ENCODE data around the gene SLC9A8.

- no peak for TF ChIP-seq EP300 (conservative IDR thresholded peaks at IDR 0.05; ENCODE audit: poor library complexity, severe bottlenecking)
- TF ChIP-seq CTCF (IDR thresholded peaks at IDR 0.05; ENCODE audit: poor library complexity, severe bottlenecking), result no peak
- no peak for TF ChIP-seq EZH2 (IDR thresholded peaks at IDR 0.05; ENCODE audit: borderline replicate concordance, insufficient read depth, low read length, poor library complexity, severe bottlenecking)
- TF ChIP-seq RAD21 (conservative IDR thresholded peaks at IDR 0.05), result no peak
- no peak for TF ChIP-seq POLR2AphosphoS5 (IDR thresholded peaks at IDR 0.05)
Observed at GRCh38 chr20:49835031-49835430, 22.4 kb downstream of the SLC9A8 start.

All from neural cell (in vitro differentiated cells).